ENCODE data around the gene DPYSL5.

GRCh38 chr2:26818972-26819371 is 29.0 kb upstream of the DPYSL5 start:
- TF ChIP-seq TBL1XR1 (IDR thresholded peaks at IDR 0.05; ENCODE audit: low read depth, low read length), result no peak
- TF ChIP-seq CTCF (IDR thresholded peaks at IDR 0.05 in 2 of 3, conservative IDR thresholded peaks at IDR 0.05 in 1 of 3; ENCODE audit: control insufficient read depth in 2 of 3, extremely low read depth in 1 of 3, insufficient read depth in 1 of 3, low read depth in 3 of 3, low read length in 3 of 3), result no peak

Measured in GM12878 (cell line).